OCI-LY3 (cell line): Measurements from ENCODE around the gene TOP1.

ENCODE experiments used
- EZH2phosphoT487 ChIP-seq: fragments of 200-600 bp; shearing (Covaris generic); IDR thresholded peaks from 2 replicates; pipeline ENCODE4 v1.6.1; 2018; ENCODE audit warnings: antibody characterized with exemption, mixed run types, low read depth
- TF ChIP-seq, protein P1 (sequence below): fragments of 200-600, 300-600 bp; sonication (generic); IDR thresholded peaks from 2 replicates; pipeline ENCODE4 v1.5.1; 2014; ENCODE audit warnings: antibody characterized with exemption, low read length, low read depth

DNA sequence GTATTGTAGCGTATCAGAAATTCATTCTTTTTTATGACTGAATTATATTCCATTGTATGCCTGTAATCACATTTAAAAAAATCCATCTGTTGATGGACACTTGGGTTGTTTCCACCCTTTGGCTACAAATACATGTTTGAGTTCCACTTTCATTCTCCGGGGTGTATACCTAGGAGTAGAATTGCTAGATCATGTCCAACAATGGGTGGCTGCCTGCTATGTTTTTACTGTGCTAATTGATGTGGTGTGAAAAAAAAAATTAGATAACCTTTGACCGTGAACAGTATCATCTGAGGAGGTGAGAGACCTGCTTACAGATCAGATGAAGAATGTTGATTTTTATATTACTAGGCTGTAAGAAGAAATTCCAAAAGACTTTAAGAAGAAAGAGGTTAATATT is 37.1 kb downstream of the TOP1 start:
- TF ChIP-seq, protein P1, sequence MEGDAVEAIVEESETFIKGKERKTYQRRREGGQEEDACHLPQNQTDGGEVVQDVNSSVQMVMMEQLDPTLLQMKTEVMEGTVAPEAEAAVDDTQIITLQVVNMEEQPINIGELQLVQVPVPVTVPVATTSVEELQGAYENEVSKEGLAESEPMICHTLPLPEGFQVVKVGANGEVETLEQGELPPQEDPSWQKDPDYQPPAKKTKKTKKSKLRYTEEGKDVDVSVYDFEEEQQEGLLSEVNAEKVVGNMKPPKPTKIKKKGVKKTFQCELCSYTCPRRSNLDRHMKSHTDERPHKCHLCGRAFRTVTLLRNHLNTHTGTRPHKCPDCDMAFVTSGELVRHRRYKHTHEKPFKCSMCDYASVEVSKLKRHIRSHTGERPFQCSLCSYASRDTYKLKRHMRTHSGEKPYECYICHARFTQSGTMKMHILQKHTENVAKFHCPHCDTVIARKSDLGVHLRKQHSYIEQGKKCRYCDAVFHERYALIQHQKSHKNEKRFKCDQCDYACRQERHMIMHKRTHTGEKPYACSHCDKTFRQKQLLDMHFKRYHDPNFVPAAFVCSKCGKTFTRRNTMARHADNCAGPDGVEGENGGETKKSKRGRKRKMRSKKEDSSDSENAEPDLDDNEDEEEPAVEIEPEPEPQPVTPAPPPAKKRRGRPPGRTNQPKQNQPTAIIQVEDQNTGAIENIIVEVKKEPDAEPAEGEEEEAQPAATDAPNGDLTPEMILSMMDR, result no peak
- no peak for TF ChIP-seq EZH2phosphoT487
